ENCODE data around the gene ST6GALNAC3. TPM values are rescaled to one million over a fixed set of nuclear protein-coding genes. Genes with fewer than 3 reads are reported as not detected.
A peak's percentile ranks its signal among the peaks of the same experiment; 100 is the strongest.

Gene ST6GALNAC3
- total RNA-seq, 2 donors from 2014 or later = 2.5 to 5.7 TPM

- TF ChIP-seq, protein P1, sequence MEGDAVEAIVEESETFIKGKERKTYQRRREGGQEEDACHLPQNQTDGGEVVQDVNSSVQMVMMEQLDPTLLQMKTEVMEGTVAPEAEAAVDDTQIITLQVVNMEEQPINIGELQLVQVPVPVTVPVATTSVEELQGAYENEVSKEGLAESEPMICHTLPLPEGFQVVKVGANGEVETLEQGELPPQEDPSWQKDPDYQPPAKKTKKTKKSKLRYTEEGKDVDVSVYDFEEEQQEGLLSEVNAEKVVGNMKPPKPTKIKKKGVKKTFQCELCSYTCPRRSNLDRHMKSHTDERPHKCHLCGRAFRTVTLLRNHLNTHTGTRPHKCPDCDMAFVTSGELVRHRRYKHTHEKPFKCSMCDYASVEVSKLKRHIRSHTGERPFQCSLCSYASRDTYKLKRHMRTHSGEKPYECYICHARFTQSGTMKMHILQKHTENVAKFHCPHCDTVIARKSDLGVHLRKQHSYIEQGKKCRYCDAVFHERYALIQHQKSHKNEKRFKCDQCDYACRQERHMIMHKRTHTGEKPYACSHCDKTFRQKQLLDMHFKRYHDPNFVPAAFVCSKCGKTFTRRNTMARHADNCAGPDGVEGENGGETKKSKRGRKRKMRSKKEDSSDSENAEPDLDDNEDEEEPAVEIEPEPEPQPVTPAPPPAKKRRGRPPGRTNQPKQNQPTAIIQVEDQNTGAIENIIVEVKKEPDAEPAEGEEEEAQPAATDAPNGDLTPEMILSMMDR (IDR thresholded peaks at IDR 0.05) = no peak
- no peak overlapping the region for H3K9ac ChIP-seq (ENCODE audit: low read depth in 2 of 2, low read length in 2 of 2)
- no peak overlapping the region for H3K4me3 ChIP-seq
- intact Hi-C loops (cut with DNase I) = loop anchor here (10.0 kb wide), 1 partner anchor 63 kb away; no protein-coding TSS in a partner anchor
- DNase-seq = peak; percentile 79
- H3K27ac ChIP-seq = no peak overlapping the region
- H3K9me3 ChIP-seq = no peaks in the 10 kb centered on the region
- H3K4me1 ChIP-seq = no peaks in the 10 kb centered on the region
- no peaks in the 10 kb centered on the region for H3K36me3 ChIP-seq
- no peaks in the 10 kb centered on the region for H3K27me3 ChIP-seq
Observed at GRCh38 chr1:76607717-76608116, 533.2 kb downstream of the ST6GALNAC3 start.

DNA sequence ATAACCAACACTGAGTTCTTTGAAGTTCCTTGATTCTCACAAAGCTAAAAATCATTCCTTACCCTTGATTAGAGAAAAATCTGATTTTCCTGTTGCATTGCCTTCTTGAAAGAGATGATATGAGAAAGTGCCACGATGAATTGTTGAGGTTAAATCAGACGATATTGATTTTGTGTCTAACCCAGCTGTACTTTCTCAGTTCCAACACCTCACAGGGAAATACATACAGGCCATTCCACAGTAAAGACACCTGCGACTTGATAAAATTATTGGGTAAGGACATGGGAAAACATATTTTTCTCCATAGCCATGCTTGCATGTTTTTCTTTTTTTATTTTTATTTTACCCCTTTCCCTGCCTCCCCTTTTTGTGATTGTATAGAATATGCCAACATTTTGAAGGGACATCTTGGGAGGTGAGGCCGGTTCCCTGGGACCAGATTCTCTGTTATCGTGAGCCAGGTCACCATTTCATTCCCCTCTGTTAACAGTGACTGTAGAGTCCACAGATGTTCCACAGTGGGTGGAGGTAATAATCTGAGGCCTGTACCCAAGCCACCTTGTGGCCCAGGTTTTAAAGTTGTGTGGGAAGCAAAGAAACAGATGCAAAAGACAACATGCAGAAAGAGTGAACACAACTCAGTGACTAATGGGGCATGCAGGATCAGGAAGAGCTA lies 537.4 kb downstream of the ST6GALNAC3 start:
- TF ChIP-seq, protein P1 (IDR thresholded peaks at IDR 0.05) = no peak
- no peak overlapping the region for H3K9ac ChIP-seq (ENCODE audit: low read depth in 2 of 2, low read length in 2 of 2)
- H3K27me3 ChIP-seq = no peaks in the 10 kb centered on the region
- no peak overlapping the region for H3K4me3 ChIP-seq
- no peaks in the 10 kb centered on the region for H3K9me3 ChIP-seq
- H3K27ac ChIP-seq = no peak overlapping the region
- H3K36me3 ChIP-seq = no peaks in the 10 kb centered on the region
- intact Hi-C loops (cut with DNase I) = no loop called here
- H3K4me1 ChIP-seq = no peaks in the 10 kb centered on the region
- DNase-seq = no peak

GRCh38 chr1:76613886-76614285 lies 539.3 kb downstream of the ST6GALNAC3 start:
- H3K36me3 ChIP-seq = no peaks in the 10 kb centered on the region
- H3K27ac ChIP-seq = no peak overlapping the region
- no peaks in the 10 kb centered on the region for H3K4me1 ChIP-seq
- H3K4me3 ChIP-seq = no peak overlapping the region
- H3K9ac ChIP-seq (ENCODE audit: low read depth in 2 of 2, low read length in 2 of 2) = no peak overlapping the region
- H3K9me3 ChIP-seq = no peaks in the 10 kb centered on the region
- intact Hi-C loops (cut with DNase I) = no loop called here
- TF ChIP-seq, protein P1 (IDR thresholded peaks at IDR 0.05) = no peak
- H3K27me3 ChIP-seq = no peaks in the 10 kb centered on the region
- DNase-seq = no peak

DNA sequence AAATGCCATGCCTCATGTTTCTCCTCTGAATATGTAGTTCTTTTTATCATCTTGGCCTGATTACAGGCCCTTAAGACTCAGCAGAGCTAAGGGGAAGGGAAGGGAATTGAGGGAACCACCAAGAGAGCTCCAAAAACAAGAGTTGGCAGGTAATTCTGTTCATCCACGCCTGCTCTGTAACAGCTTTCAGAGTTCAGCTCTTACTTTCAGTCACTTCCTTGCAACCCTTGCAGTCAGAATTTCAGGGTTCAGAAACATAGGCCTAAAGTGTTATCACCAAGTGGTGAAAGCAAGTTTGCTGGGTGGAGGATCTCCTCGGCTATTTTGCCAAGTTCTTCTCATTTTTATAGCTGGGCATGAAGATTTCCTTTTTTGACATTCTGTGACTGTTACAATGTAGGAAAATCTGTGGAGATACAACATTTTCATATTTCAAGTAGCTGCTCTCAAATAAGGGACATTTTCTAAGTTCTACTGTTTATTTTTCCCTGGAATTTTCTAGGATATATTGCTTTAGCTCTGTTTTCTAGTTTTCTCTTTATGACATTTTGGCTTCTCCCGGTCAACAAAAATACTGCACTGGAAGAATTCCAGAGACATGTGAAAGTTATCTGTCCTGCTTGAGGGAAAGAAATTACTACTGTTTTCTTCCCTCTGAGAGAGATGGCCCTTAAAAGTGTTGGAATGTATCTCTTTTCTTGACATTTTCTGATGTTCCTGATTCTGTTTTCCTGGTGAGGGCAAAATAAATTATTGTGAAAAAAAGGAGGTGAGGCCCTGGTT lies 540.9 kb downstream of the ST6GALNAC3 start:
- Histone ChIP-seq H3K4me3 (no peak overlapping the region), H3K9ac (ENCODE audit: low read depth in 2 of 2, low read length in 2 of 2) (no peak overlapping the region), H3K36me3 (no peaks in the 10 kb centered on the region), H3K27me3 (no peaks in the 10 kb centered on the region), H3K9me3 (no peaks in the 10 kb centered on the region), H3K27ac (no peak overlapping the region), H3K4me1 (no peaks in the 10 kb centered on the region)
- TF ChIP-seq, protein P1 (IDR thresholded peaks at IDR 0.05) = no peak
- intact Hi-C loops (cut with DNase I) = no loop called here
- no peak for DNase-seq

GRCh38 chr1:76620371-76620770 lies 545.8 kb downstream of the ST6GALNAC3 start:
- intact Hi-C loops (cut with DNase I) = no loop called here

More at GRCh38 chr1:76620371-76620770, 545.8 kb downstream of the ST6GALNAC3 start:
- no peaks in the 10 kb centered on the region for H3K4me1 ChIP-seq
- no peaks in the 10 kb centered on the region for H3K9me3 ChIP-seq
- no peaks in the 10 kb centered on the region for H3K36me3 ChIP-seq
- H3K4me3 ChIP-seq = no peak overlapping the region
- H3K27me3 ChIP-seq = no peaks in the 10 kb centered on the region
- no peak overlapping the region for H3K27ac ChIP-seq
- DNase-seq = no peak
- no peak overlapping the region for H3K9ac ChIP-seq (ENCODE audit: low read depth in 2 of 2, low read length in 2 of 2)
- TF ChIP-seq, protein P1 (IDR thresholded peaks at IDR 0.05) = no peak

Data from colonic mucosa (tissue), 4 donors.